Fibroblast of the aortic adventitia (primary cell): ENCODE data around the gene ARHGAP27. TPM values are rescaled to one million over a fixed set of nuclear protein-coding genes. Genes with fewer than 3 reads are reported as not detected.

Source experiments
- DNase-seq: peaks from one replicate; pipeline ENCODE4 v3.0.0-alpha.2; 2010; ENCODE audit warnings: low read depth
- H3K4me3 ChIP-seq: 2 replicates; pipeline ENCODE4 v1.5.1; 2011; ENCODE audit warnings: low read depth, mild to moderate bottlenecking, control low read depth, low read length, moderate library complexity
- total RNA-seq: library from RNA; depleted of rRNA; stranded (reverse); fragments of >200 nt; gene quantifications from 2 replicates; pipeline ENCODE4 v1.2.3, GENCODE V29; 2012; ENCODE audit warnings: low replicate concordance
- TF ChIP-seq, protein P1 (sequence below): IDR thresholded peaks from 2 replicates; pipeline ENCODE4 v1.5.1; 2011; ENCODE audit warnings: mild to moderate bottlenecking, low read length, control low read depth, inconsistent platforms; ENCODE audit not compliant: insufficient read depth

Gene ARHGAP27
- total RNA-seq, 1 donor = 2.3 TPM

DNA sequence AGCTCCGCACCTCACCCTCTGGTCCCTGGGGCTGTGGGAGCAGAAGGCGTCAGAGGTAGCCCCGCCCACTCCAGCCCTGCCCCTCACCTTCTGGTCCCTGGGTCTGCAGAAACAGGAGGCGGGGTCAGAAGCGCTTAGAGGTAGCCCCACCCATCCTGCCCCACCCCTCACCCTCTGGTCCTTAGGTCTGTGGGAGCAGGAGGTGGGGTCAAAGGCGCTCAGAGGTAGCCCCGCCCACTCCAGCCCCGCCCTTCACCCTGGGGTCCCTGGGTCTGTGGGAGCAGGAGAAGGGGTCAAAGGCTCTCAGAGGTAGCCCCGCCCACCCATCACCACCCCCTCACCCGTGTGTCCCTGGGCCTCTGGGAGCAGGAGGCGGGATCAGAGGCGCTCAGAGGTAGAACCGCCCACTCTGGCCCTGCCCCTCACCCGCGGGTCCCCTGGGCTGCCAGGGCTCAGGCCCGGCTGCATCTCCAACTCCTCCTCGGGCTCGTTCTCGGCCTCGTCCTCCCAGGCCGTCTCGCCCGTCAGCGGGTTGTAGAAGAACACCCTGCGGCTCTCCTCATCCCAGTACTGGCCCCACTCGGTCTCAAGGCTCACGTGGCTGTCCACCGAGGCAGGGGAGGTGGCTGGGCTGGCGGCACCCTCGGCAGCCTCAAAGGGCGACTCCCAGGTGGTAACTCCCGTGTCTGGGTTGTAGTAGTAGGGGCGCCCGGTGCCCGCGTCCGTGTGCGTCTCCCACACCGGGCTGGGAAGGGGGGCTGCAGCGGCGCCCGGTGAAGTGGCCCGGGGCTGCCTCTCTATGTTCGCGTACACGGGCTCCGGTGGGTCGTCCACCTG lies 27.2 kb downstream of the ARHGAP27 start:
- no peak for DNase-seq
- TF ChIP-seq, protein P1, sequence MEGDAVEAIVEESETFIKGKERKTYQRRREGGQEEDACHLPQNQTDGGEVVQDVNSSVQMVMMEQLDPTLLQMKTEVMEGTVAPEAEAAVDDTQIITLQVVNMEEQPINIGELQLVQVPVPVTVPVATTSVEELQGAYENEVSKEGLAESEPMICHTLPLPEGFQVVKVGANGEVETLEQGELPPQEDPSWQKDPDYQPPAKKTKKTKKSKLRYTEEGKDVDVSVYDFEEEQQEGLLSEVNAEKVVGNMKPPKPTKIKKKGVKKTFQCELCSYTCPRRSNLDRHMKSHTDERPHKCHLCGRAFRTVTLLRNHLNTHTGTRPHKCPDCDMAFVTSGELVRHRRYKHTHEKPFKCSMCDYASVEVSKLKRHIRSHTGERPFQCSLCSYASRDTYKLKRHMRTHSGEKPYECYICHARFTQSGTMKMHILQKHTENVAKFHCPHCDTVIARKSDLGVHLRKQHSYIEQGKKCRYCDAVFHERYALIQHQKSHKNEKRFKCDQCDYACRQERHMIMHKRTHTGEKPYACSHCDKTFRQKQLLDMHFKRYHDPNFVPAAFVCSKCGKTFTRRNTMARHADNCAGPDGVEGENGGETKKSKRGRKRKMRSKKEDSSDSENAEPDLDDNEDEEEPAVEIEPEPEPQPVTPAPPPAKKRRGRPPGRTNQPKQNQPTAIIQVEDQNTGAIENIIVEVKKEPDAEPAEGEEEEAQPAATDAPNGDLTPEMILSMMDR = no peak
- no peak overlapping the region for H3K4me3 ChIP-seq

DNA sequence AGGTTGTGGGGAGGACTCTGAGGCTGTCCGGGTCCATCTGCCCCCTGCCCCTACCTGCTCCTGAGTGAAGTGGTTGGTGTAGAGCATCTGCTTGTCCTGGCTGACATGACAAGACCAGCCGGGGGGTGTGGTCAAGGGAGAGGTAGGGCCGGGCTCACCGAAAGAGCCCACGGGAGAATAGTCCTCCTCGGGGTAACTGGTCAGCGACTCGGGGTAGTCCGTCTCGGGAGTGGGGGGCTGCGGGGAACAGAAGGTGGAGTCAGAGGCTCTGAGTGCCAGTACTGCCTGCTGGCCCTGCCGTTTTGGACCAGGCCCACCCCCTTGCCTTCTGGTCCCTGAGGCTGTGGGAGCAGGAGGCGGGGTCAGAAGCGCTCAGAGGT lies 27.8 kb downstream of the ARHGAP27 start:
- DNase-seq = no peak
- no peak overlapping the region for H3K4me3 ChIP-seq
- TF ChIP-seq, protein P1 = no peak

DNA sequence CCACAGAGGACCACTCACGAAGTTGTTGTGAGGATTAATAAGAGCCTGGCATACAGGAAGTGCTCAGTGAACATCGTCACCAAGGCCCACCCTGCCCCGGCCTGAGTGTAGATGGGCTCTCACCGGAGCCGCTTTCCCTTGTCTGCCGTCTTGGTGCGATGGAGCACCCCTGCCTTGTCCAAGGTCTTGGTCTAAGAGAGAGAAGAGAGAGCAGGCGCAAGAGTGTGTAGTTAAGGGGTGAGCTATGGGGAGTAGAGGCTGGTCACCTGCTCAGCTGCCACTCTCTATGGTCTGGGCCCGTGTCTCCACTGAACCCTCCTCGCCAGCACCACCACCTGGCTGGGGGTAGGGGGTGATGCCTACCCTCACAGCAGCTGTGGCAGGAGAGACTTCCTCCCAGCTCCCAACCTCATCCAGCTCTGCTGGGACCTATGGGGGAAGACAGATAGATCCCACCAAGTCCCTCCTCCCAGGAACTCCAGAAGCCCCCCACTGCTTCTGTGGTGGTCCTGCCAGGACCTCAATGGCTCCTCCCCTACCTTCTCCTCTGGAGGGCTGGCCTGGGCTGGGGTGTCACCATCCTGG lies 28.7 kb downstream of the ARHGAP27 start:
- H3K4me3 ChIP-seq = no peak overlapping the region
- DNase-seq = no peak
- TF ChIP-seq, protein P1 = no peak

DNA sequence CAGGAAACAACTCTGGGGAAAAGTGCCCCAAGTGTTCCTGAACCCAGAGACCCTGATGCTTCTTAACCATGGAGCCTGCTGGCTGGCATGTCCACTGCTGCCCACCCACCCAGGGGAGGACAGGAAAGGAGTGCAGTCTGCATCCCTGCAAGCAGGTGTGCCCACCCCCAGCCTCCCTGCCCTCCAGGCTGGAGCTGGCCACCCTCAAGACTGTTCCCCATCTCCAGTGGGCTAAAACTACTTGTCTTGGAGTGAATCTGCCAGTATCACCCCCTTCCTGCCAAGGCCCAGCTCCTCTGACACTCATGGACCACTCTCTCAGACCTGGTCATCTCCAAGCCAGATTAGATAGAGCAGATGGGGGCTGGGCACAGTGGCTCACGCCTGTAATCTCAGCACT lies 29.8 kb downstream of the ARHGAP27 start:
- no peak for DNase-seq
- TF ChIP-seq, protein P1 = no peak
- no peak overlapping the region for H3K4me3 ChIP-seq

DNA sequence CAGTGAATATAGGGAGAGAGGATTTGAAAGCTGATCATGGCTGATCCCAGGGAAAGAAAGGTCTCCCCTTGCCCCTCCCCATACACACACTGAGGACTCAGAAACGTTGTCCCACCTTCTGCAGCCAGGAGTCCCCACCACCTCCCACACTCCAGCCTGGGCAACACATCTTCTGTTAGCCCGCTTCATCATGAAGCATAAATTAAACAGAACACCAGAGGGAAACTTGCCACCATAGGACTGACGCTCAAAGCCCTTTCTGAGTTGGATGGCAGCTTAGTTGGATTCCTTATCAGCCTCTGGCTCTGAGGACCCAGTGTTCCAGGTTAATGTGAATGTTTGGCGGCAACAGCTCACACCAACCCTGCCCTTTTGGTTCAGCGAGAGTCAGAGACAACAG lies 33.9 kb downstream of the ARHGAP27 start:
- DNase-seq = no peak

DNA sequence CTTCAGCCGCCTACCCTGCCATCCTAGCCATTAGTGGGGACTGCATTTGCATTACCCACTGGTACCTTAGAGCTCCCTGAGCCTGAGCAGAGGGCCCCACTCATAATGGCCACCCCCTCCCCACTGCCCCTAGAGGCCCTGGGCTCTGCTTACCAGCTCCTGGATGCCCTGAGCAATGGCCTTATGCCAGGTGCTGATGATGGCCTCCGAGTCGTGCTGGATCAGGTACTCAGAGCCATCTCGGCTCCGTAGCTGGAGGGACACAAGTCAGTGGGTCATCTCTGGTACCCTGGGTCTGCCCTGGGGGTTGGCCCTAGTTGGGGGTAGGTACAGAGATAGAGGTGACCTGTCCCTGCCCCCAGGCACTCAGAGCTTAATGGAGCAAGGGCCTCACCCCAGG lies 34.9 kb downstream of the ARHGAP27 start:
- TF ChIP-seq, protein P1 = no peak
- DNase-seq = no peak
- no peak overlapping the region for H3K4me3 ChIP-seq

More for the DNA sequence above, 33.9 kb downstream of the ARHGAP27 start:
- TF ChIP-seq, protein P1 = no peak
- H3K4me3 ChIP-seq = no peak overlapping the region
